SK-N-MC (cell line): ENCODE results near the gene PAH.

ENCODE experiments used
- DNase-seq: peaks from one replicate; pipeline ENCODE4 v3.0.0-alpha.2; 2011; ENCODE audit warnings: low read depth, low spot score
- H3K27ac ChIP-seq: fragments of 200-600 bp; sonication (generic); 2 replicates; pipeline ENCODE4 v1.5.1; 2016; ENCODE audit warnings: mixed run types
- H3K36me3 ChIP-seq: fragments of 200-600 bp; sonication (generic); 2 replicates; pipeline ENCODE4 v1.6.1; 2017; ENCODE audit warnings: antibody characterized with exemption, low read length, mixed read lengths; ENCODE audit not compliant: insufficient read depth
- H3K4me3 ChIP-seq: fragments of 200-600 bp; sonication (generic); 2 replicates; pipeline ENCODE4 v1.5.1; 2016
- H3K9ac ChIP-seq: fragments of 200-600 bp; sonication (generic); 2 replicates; pipeline ENCODE4 v1.8.0; 2017; ENCODE audit warnings: mixed run types, mixed read lengths; ENCODE audit not compliant: insufficient read length
- H3K9me3 ChIP-seq: fragments of 200-600 bp; sonication (generic); 2 replicates; pipeline ENCODE4 v1.6.1; 2017; ENCODE audit warnings: low read depth, mild to moderate bottlenecking, antibody characterized with exemption, low read length, moderate library complexity, mixed read lengths
- EZH2 ChIP-seq: fragments of 200-600 bp; sonication (generic); IDR thresholded peaks from one replicate; pipeline ENCODE4 v1.6.1; 2017; ENCODE audit warnings: antibody characterized with exemption
- FOXP2 ChIP-seq: optimal IDR thresholded peaks from 2 replicates; pipeline ENCODE3; 2011; ENCODE audit warnings: mild to moderate bottlenecking, moderate library complexity; ENCODE audit not compliant: insufficient read depth; ENCODE audit errors: extremely low read length, control extremely low read depth
- POLR2AphosphoS5 ChIP-seq: IDR thresholded peaks from 2 replicates; pipeline ENCODE4 v1.6.1; 2012; ENCODE audit warnings: mild to moderate bottlenecking, low read depth, low read length, borderline replicate concordance

PAH gene

DNA sequence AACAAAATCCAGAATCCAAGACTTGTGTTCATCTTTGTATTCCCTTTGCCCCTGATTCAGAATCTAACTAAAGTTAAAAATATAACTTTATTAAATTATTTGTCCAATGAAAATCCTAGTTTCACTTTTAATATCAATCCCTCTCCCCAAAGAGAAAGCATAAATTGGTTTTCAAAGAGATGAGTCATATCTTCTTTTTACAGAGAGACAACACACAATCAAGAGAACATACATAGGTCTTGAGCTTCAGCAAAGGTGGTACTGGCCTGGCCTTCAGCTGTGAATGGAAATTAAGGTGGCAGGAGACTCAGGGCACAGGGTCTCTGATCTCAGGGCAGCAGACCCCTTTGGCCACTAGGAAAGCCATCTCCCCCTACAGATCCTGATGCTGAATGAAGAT lies 36.2 kb upstream of the PAH start:
- TF ChIP-seq FOXP2 (no peak), POLR2AphosphoS5 (no peak), EZH2 (no peak)
- H3K27ac ChIP-seq, result no peak overlapping the region
- no peak overlapping the region for H3K9ac ChIP-seq

GRCh38 chr12:102951841-102952240 lies 34.8 kb upstream of the PAH start:
- H3K36me3 ChIP-seq, result no peaks in the 10 kb centered on the region
- H3K9ac ChIP-seq, result no peak overlapping the region
- no peak overlapping the region for H3K27ac ChIP-seq
- H3K4me3 ChIP-seq, result no peak overlapping the region
- no peaks in the 10 kb centered on the region for H3K9me3 ChIP-seq
- no peak for TF ChIP-seq FOXP2
- no peak for TF ChIP-seq EZH2
- no peak for TF ChIP-seq POLR2AphosphoS5
- DNase-seq, result no peak

More for the DNA sequence above, 36.2 kb upstream of the PAH start:
- Histone ChIP-seq H3K36me3 (no peaks in the 10 kb centered on the region), H3K9me3 (no peaks in the 10 kb centered on the region), H3K4me3 (no peak overlapping the region)
- DNase-seq, result no peak

GRCh38 chr12:102950950-102951619 lies 34.0 kb upstream of the PAH start:
- TF ChIP-seq FOXP2, result no peak
- TF ChIP-seq POLR2AphosphoS5, result no peak
- no peak for TF ChIP-seq EZH2
- Histone ChIP-seq H3K36me3 (no peaks in the 10 kb centered on the region), H3K9ac (no peak overlapping the region), H3K9me3 (no peaks in the 10 kb centered on the region), H3K27ac (no peak overlapping the region), H3K4me3 (no peak overlapping the region)
- DNase-seq, result no peak

GRCh38 chr12:102950107-102950949 lies 33.3 kb upstream of the PAH start:
- TF ChIP-seq EZH2 (no peak), POLR2AphosphoS5 (no peak), FOXP2 (no peak)
- no peak overlapping the region for H3K4me3 ChIP-seq
- no peak overlapping the region for H3K9ac ChIP-seq

GRCh38 chr12:102948941-102949352 lies 31.9 kb upstream of the PAH start:
- TF ChIP-seq POLR2AphosphoS5 (no peak), EZH2 (no peak), FOXP2 (no peak)

More at GRCh38 chr12:102950107-102950949, 33.3 kb upstream of the PAH start:
- DNase-seq, result no peak
- Histone ChIP-seq H3K27ac (no peak overlapping the region), H3K36me3 (no peaks in the 10 kb centered on the region), H3K9me3 (no peaks in the 10 kb centered on the region)

DNA sequence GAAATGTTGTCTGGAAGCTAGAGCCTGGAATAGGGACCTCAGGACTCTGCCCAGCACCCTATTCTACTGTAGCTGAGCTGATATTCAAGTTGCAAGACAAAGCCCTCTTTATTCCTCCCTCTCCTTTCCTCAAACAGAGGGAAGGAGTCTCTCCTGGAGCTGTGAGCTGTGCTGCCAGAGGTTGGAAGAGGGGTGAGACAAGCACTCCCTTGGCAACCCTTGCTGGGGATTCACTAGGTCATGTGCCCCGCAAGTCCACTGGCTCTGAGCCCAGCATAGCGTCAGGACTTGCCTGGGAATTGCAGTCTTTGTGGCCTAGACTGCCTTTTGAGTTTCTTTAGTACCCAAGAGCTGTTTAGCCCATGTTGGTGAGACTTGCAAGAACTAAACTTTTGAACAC lies 29.0 kb upstream of the PAH start:
- Histone ChIP-seq H3K4me3 (no peak overlapping the region), H3K9me3 (no peaks in the 10 kb centered on the region), H3K36me3 (no peaks in the 10 kb centered on the region), H3K27ac (no peak overlapping the region), H3K9ac (no peak overlapping the region)
- TF ChIP-seq POLR2AphosphoS5 (no peak), FOXP2 (no peak), EZH2 (no peak)
- DNase-seq, result no peak

More at GRCh38 chr12:102948941-102949352, 31.9 kb upstream of the PAH start:
- Histone ChIP-seq H3K27ac (no peak overlapping the region), H3K9me3 (no peaks in the 10 kb centered on the region), H3K4me3 (no peak overlapping the region), H3K9ac (no peak overlapping the region), H3K36me3 (no peaks in the 10 kb centered on the region)
- DNase-seq, result no peak

- Histone ChIP-seq H3K27ac (no peak overlapping the region), H3K9ac (no peak overlapping the region), H3K4me3 (no peak overlapping the region), H3K36me3 (no peaks in the 10 kb centered on the region), H3K9me3 (no peaks in the 10 kb centered on the region)
- no peak for DNase-seq
- TF ChIP-seq EZH2 (no peak), POLR2AphosphoS5 (no peak), FOXP2 (no peak)
Observed at GRCh38 chr12:102939670-102940222, 22.7 kb upstream of the PAH start.

DNA sequence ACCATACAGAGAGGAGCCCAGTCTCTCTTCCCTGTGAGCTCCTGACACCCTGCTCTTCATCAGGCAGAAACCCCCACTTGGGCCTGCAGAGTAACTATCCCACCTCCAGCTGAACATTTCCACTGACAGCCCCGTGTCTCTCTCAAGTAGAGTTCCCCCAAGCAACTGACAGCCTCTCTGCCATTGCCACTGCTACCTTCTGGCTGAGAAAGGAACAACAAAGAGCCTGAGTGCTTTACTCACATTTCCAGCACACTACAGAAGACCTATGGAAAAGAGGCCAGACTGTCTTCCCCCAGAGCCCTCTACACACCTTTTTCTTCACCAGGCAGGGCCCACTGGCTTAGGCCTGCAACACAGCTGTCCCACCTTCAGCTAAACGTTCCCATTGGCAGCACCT lies 22.0 kb upstream of the PAH start:
- H3K9me3 ChIP-seq, result no peaks in the 10 kb centered on the region
- no peak overlapping the region for H3K27ac ChIP-seq
- H3K36me3 ChIP-seq, result no peaks in the 10 kb centered on the region
- no peak overlapping the region for H3K9ac ChIP-seq
- no peak for DNase-seq
- H3K4me3 ChIP-seq, result no peak overlapping the region
- TF ChIP-seq FOXP2 (no peak), POLR2AphosphoS5 (no peak), EZH2 (no peak)
